GM12892 (cell line): ENCODE data around the gene TSGA10IP.

Experiments
- POLR2A ChIP-seq: IDR thresholded peaks from 2 replicates; pipeline ENCODE4 v1.6.1; 2011; ENCODE audit warnings: low read depth, low read length, control low read depth
- POLR2AphosphoS5 ChIP-seq: IDR thresholded peaks from 2 replicates; pipeline ENCODE4 v1.6.1; 2011; ENCODE audit warnings: low read depth, low read length, control low read depth
- TAF1 ChIP-seq: IDR thresholded peaks from 2 replicates; pipeline ENCODE4 v1.6.1; 2011; ENCODE audit warnings: low read depth, mild to moderate bottlenecking, control low read depth, low read length, borderline replicate concordance

DNA sequence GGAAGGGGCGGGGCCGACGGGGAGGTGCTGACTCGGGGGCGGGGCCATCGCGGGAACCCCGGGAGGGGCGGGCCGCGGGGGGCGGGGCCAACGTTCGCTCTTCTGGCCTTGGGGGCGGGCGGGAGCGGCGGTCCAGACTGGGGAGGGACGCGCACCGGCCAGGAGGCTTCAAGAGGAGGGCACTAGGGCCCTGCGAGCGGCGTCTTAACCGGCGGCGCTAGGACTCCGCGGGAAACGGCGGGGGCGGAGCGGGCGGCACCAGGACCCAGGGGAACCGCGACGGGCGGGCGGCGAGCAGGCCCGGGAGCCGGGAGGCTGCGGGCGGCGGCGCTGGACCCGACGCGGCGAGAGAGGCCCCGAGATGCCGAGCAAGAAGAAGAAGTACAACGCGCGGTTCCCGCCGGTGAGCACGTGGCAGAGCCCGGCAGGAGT lies 26.1 kb upstream of the TSGA10IP start, which contains the start of gene DRAP1:
- no peak for TF ChIP-seq POLR2AphosphoS5
- TF ChIP-seq POLR2A: peak; percentile 46; the same call in 1 of the 2 replicates
- no peak for TF ChIP-seq TAF1
